Amygdala (tissue), 56 donors: ENCODE data around the gene ELAPOR1.

Source experiments
- DNase-seq, 56 donors: peaks; one replicate each; lab custom pipeline; 2025; lab: John Stamatoyannopoulos, UW

ELAPOR1 gene, protein sequence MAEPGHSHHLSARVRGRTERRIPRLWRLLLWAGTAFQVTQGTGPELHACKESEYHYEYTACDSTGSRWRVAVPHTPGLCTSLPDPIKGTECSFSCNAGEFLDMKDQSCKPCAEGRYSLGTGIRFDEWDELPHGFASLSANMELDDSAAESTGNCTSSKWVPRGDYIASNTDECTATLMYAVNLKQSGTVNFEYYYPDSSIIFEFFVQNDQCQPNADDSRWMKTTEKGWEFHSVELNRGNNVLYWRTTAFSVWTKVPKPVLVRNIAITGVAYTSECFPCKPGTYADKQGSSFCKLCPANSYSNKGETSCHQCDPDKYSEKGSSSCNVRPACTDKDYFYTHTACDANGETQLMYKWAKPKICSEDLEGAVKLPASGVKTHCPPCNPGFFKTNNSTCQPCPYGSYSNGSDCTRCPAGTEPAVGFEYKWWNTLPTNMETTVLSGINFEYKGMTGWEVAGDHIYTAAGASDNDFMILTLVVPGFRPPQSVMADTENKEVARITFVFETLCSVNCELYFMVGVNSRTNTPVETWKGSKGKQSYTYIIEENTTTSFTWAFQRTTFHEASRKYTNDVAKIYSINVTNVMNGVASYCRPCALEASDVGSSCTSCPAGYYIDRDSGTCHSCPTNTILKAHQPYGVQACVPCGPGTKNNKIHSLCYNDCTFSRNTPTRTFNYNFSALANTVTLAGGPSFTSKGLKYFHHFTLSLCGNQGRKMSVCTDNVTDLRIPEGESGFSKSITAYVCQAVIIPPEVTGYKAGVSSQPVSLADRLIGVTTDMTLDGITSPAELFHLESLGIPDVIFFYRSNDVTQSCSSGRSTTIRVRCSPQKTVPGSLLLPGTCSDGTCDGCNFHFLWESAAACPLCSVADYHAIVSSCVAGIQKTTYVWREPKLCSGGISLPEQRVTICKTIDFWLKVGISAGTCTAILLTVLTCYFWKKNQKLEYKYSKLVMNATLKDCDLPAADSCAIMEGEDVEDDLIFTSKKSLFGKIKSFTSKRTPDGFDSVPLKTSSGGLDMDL

DNA sequence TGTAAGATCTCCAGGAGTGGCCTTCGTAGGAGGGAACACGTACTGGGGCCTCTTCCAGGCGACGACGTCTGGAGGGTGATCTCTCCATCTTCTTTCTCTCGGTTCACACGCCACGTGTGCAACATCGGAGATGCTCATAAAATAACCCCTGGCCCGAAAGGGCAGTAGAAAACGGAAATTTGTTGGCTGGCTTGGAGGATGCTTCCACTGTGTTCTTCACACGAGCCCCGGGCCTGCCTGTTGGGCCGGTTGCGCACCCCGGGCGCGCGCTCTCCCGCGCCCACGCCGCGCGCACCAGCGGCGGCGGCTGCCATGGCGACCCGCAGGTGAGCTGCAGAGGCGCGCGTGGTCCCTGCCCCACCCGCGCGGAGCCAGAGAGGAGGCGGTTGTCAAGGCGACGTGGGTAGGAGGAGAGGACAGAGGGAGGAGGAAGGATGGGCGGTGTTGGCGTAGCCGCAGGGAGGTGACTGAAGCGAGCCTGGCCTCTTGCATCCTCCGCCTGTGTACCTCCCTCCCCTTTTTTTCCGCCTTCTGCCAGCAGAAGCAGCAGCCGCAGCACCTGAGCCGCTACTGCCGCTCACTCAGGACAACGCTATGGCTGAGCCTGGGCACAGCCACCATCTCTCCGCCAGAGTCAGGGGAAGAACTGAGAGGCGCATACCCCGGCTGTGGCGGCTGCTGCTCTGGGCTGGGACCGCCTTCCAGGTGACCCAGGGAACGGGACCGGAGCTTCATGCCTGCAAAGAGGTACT, at the start of gene ELAPOR1:
Gene ELAPOR1 (plus strand): TSS at position 526 of the 752 bp plus-strand sequence. CDS start 69 bp downstream, at position 595.
- DNase-seq: peak in 40 of 56 donors; percentile 9 to 76 (median 45)

DNA sequence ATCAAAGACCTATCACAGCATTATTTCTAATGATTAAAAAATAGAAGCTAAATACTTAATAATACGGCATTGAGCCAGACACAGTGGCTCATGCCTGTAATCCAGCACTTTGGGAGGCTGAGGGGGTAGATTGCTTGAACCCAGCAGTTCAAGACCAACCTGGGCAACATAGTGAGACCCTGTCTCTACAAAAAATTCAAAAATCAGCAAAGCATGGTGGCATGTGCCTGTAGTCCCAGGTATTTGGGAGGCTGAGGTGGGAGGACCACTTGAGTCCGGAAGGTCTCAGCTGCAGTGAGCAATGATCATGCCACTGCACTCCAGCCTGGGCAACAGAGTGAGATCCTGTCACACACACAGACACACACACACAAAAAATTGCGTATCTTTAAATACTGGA, 48.8 kb upstream of the ELAPOR1 start:
- no peak for DNase-seq

DNA sequence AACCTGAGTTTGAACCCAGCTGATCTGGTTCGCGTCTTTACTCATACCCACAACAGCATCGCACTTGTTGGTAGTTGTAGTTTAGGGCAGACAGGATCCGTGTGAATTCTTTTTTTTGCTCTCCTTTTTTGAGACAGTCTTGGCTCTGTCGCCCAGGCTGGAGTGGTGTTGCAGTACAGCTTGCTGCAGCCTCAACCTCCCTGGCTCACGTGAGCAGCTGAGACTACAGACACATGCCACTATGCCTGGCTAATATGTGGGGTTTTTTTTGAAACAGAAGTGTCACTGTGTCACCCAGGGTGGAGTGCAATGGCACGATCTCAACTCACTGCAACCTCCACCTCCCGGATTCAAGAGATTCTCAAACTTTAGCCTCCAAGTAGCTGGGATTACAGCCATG, 46.0 kb upstream of the ELAPOR1 start:
- DNase-seq: no peak

DNA sequence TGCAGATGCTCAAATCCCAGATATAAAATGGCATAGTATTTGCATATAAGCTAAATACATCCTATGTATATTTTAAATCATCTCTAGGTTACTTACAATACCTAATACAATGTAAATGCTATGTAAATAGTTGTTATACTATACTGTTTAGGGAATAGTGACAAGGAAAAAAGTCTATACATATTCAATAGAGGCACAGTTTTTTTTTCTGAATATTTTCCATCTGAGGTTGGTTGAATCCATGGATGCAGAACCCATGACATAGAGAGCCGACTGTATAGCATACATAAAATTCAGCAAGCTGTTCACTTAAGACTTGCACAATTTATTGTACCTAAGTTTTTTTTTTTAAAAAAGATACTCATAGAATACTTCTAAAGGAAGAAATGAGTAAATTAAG, 44.6 kb upstream of the ELAPOR1 start:
- no peak for DNase-seq

DNA sequence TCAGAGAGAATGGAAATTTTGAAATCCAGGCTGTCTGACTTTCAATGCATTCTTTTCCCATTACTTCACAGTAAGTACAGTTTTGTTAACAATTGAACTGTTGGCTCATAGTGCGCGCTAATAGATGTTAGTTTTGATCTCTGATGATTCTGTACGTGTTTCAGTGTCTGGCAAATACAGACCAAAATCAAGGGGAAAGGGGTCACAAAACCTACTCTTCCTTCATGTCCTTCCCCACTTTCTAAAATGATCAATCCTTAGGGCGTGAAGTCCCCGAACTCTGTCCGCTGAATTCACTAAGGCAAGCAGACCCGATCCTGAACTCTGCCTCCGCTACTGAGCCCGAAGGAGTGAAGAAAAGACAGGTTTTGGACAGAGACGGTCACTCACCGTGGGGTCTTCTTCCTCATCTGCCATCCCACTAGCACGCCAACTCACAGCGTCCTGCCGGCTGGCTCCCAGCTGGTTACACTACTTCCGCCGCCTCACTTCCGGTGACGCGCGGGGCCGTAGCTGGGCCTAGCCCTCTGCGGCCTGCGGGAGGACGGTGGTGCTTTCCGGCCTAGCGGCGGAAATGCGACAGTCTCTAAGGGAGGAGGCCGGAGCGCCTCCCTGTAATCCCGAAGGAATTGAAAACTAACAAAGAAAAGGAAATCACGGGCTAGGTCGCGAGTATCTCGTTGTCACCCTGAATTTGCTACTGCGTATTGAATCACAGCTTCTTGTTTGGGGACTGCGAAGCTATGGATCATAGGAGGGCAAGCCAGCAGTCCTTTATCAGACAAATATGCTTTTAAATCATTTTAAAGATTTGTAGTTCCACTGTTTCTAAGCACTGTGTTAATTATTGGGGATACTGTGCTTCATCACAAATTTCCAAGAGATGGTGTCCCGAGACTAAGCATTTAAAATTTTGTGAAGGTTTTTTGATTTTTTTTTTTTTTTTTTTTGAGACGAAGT, 38.1 kb upstream of the ELAPOR1 start, which contains the start of gene TAF13:
Gene TAF13 (minus strand): TSS at position 473 of the 960 bp plus-strand sequence. CDS start 56 bp downstream, at position 417.
- DNase-seq: peak; percentile 38 to 97 (median 90)

DNA sequence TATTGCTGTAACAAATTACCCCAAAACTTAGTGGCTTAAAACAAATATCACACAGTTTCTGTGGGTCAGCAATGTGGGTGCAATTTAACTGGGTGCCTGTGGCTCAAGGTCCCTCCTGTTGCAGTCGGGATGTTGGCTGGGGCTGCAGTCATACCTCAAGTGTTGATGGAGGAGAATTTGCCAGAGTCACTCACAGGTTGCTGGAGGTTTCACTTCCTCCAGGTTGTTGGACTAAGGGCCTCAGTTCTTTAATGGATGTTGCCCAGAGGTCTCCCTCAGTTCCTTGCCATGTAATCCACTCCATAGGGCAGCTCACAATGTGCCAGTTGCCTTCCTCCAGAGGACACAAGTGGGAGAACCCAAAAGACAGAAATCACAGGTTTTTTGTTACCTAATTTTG, 35.6 kb upstream of the ELAPOR1 start:
- no peak for DNase-seq

DNA sequence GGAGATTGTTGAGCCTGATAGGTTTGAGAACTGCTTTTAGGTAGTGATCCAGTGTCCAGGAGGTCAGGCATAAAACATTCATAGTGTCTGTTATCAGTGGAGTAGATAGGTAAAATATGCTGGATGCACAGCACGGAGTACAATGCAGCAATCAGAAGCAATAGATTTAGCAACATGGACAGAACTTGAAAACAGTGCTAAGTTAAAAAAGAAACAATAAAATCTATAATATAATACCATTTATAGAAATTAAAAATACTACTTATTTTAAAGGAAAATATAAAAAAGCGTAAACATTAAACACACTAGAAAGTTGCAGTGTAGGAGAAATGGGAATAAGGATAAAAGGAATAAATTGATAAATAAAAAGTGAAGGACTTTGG, 34.7 kb upstream of the ELAPOR1 start:
- no peak for DNase-seq

DNA sequence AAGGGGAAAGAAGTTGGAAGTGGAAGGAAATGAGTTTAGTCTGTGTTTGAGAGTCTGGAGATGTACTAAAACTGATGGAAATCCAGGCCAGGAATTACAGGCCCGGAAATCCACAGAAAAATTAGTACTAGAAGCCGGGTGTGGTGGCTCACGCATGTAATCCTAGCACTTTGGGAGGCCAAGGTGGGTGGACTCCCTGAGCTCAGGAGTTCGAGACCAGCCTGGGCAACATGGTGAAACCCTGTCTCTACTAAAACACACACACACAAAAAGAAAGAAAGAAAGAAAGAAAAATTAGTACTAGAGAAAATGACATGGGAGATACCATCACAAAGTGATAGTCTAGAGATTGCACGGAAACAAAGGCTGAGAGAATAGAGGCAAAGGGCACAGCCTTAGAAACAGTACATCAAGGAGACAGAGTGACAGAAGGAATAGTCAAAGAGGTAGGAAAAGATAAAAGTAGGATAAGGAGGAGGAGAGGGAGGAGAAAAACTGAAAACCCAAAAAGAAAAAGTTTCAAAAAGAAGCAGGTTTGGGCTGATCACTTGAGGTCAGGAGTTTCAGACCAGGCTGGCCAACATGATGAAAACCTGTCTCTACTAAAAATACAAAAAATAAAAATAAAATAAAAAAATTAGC, 33.4 kb upstream of the ELAPOR1 start:
- DNase-seq: no peak

DNA sequence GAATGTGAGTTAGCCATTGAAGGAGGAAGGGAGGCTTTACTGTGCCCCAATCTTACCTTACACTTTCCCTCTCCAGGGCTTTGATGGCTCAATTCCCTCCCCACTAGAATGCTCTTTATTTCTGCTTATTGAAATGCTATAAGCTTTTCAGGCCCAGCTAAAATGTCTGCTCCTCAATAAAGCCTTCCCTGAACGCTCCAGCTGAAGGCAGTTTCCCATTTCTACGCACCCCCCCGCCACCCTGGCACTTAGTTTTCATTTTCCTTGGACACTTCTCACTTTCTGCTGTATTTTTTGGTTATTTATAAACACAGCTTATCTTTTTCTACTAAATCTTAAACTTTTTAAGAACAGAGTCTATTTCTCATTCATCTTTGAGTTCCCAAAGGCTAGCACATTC, 30.4 kb upstream of the ELAPOR1 start:
- DNase-seq: peak in 2 of 56 donors; percentile 1 to 15

DNA sequence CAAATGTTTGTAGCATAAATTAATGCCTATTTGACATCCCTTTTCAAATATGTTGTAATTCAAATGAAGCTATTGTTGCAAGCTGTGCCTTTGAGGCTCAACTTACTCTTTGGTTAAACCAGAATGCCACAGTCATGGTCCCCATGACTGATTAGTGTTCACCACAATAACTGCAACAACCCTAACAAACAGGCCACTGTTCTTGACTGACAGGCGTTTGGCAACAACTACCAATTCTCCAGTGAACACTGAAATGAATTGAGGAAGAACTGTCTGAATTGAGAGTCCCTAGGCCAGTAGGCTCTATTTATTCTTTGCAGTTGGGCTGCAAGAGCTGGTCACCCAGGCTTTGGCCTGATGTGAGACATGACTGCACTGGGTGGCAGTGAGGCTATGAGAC, 30.0 kb upstream of the ELAPOR1 start:
- DNase-seq: peak in 48 of 56 donors; percentile 9 to 91 (median 59)

DNA sequence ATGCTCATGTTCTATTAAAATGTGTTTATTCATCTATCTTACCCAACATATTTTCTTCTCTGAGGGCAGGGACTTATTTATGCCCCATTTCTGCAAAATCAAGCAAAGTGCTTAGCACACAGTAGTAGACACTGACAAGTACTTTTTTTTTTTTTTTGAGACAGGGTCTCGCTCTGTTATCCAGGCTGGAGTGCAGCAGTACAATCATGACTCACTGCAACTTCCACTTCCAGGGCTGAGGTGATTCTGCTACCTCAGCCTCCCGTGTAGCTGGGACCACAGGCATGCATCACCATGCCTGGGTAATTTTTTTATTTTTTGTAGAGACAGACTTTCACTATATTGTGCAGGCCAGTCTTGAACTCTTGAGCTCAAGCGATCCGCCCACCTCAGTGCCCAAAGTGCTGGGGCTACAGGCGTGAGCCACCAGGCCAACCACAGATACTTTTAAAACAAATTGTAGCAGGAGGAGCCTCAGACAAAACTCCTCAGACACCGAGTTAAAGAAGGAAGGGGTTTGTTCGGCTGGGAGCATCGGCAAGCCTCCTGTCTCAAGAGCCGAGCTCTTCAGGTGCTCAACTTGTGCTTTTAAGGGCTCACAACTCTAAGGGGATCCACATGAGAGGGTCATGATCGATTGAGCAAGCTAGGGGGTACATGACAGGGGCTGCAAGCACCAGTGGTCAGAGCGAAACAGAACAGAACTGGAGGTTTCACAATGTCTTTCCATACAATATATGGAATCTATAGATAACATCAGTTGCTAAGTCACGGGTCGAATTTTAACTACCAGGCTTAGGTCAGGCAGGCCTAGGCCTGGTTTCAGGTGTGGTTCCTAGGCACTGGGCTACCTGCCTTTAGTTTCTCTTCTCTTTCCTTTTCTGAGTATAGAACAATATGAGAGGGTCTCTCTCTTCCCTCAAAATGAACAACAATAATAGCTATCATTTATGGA, 29.1 kb upstream of the ELAPOR1 start:
- DNase-seq: no peak

DNA sequence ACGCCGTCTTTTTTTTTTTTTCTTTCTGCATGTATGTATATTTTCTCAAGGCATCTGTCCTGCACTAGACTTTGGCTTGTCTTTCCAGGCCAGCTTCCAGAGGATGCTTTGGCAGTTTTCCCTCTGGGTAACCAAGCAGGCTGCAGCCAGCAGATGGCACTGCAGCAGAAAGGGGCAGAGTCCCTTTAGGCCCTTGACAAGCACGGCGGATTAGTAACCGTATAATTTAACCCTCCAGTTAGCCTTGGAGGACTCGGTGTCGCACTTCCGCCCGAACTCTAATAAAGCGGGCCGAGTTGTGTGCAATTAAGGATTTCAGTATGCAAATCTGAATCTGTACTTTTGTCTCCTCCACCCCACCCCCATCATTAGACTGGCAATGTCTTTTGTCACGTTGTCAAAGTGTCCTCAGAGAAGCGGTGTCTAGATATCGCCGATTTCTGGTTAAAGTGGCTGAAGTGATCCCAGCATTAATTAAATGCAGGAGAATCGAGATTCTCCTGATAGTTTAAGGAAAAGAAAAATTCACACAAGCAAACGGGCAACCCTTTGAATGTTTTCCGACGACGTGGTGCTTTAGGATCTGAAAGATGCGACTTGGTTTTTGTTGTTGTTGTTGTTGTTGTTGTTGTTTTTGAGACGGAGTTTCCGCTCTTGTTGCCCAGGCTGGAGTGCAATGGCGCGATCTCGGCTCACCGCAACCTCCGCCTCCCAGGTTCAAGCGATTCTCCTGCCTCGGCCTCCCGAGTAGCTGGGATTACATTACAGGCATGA, 24.5 kb upstream of the ELAPOR1 start:
- peak in 52 of 56 donors; percentile 20 to 90 (median 77) for DNase-seq

DNA sequence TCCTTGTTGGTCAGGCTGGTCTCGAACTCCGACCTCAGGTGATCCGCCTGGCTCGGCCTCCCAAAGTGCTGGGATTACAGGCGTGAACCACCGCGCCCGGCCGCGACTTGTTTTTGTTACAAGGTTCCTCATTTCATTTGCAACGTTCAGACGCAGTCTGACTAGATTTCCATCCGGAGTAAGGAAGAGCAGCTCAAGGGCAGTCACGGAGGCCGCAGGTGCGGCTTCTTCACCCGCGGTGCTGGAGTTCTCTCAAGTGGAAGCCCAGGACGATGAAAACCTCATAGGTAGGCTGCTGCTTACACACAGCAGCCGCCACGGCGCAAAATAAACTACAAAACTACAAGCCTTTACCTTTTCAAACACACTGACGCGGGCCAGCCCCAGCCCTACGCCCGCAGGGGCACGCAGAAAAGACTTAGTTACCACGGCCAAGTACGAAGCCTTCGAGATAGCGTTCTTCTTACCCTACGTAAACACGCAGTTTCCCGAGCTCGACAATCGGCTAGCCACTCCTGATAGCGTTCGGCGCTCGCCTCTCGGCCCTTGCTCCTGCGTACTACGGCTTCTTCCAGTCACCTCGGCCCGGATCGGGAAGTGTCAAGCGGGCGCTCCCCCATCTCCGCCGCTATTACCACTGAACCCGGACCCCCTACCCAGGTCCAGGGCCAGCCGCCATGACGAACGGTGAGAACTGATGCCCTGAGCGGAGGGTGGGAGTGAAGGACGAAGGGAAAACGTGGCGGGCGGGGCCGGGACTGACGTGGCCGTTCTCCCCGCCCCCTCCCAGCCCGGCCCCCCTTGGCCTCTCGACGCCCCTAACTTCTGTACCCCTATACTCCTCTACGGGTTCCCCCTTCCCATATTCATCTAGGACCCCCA, 23.5 kb upstream of the ELAPOR1 start, which contains the start of gene TMEM167B:
Gene TMEM167B (plus strand): TSS at position 569 of the 882 bp plus-strand sequence. CDS start 109 bp downstream, at position 678.
- peak; percentile 57 to 95 (median 85) for DNase-seq

DNA sequence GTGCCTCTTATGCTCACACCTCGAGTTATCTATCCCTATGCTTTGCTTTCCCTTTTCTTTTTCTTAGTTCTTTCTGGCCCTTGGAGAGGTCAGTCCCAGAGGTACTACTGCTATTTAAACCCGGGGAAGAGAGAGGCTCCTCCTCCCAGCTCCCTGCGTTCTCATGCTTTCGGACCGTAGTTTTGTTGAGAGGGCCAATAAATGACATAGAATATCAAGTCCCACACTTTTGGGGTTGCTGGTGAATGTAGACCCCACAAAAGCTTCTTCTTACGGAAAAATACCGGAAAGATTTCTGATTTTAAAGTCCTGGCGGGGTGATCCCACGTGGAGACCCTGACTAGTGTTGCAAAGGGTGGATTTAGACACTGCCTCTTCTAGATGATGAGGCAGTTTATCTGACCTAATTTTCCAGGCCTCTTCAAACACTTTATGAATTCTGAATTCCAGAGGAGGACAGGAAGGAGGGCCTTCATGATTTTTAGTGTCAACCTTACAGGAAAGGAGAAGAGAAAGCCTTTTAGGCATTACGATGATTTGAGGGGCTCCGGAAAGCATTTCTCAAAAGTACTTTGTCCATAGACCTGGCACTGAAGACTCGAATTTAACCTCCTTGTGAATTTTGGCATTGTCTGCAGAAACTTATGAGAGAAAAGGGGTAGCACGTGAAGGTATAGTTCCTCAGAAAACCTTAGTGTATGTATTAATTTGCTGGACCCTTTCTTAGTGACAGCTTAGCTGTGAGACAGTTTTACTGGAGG, 22.7 kb upstream of the ELAPOR1 start:
- DNase-seq: peak in 2 of 56 donors; percentile 45 to 53

DNA sequence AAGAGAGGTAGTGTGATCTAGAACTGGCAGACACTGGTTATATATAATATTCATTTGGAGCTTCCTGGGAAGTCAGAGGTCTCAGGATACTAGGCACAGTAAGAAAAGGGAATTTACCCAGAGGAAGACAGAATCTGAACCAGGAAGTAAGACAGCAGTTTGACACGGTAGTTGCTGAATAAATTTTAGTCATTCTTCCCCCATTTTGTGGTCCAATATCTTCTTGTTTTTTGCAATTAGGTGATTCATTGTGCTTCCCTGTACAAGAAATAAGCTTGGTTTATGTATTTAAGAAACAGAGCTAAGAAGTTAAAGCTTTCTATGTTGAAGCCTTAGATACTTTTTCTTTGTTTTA, 22.1 kb upstream of the ELAPOR1 start:
- no peak for DNase-seq
